Activated naive CD8-positive, alpha-beta T cell treated with anti-CD3 and anti-CD28 coated beads, Interleukin-2, amount 10 ng/mL, durations not matched to agents 7 days and 5 days (primary cell): Measurements from ENCODE around the gene TNFRSF21. TPM values are rescaled to one million over a fixed set of nuclear protein-coding genes. Genes with fewer than 3 reads are reported as not detected.
"Not testable (repeated sequence)": the region's sequence is repeated elsewhere in the genome, so short reads cannot be mapped to it uniquely, and the experiment has no call there.

Experiments
- ATAC-seq: fragments of 150-1000 bp; cut with Tn5 transposase; one replicate; pipeline ENCODE4 v1.10.0; 2021; ENCODE audit warnings: low read depth, moderate library complexity
- POLR2A ChIA-PET: fragments of 350-600 bp; sonication (Branson Sonifier 250); formaldehyde crosslinking; loops from one replicate; lab custom pipeline; 2021; ENCODE audit warnings: antibody characterized with exemption; lab: Charles Lee
- DNase-seq: peaks from one replicate; pipeline ENCODE4 v3.0.0; 2021
- H3K27ac Mint-ChIP-seq: one replicate; pipeline ENCODE4 v1.8.0; 2022; ENCODE audit warnings: mild to moderate bottlenecking, mixed read lengths
- H3K27me3 Mint-ChIP-seq: one replicate; pipeline ENCODE4 v1.8.0; 2022; ENCODE audit warnings: mild to moderate bottlenecking, moderate library complexity, mixed read lengths
- H3K36me3 Mint-ChIP-seq: one replicate; pipeline ENCODE4 v1.8.0; 2021; ENCODE audit warnings: mild to moderate bottlenecking, mixed read lengths
- H3K4me1 Mint-ChIP-seq: one replicate; pipeline ENCODE4 v1.8.0; 2021; ENCODE audit warnings: mixed read lengths
- H3K4me3 Mint-ChIP-seq: one replicate; pipeline ENCODE4 v1.8.0; 2022; ENCODE audit warnings: mild to moderate bottlenecking, moderate library complexity, mixed read lengths
- H3K9me3 Mint-ChIP-seq: one replicate; pipeline ENCODE4 v1.8.0; 2021; ENCODE audit warnings: mixed read lengths
- total RNA-seq, 2 experiments: library from RNA; stranded (reverse); gene quantifications; one replicate each; pipeline ENCODE4 v1.2.3, GENCODE V29; 2021

The TNFRSF21 gene
- total RNA-seq, 2 experiments from 2014 or later: 0.62 to 0.83 TPM

- POLR2A ChIA-PET, H3K4me3 Mint-ChIP-seq, H3K27ac Mint-ChIP-seq, H3K9me3 Mint-ChIP-seq, H3K4me1 Mint-ChIP-seq, ATAC-seq, H3K36me3 Mint-ChIP-seq, DNase-seq: not testable (repeated sequence)
- H3K27me3 Mint-ChIP-seq: peaks cover 40% of the 10 kb centered on the region
These were observed 5.5 kb upstream of the TNFRSF21 start for GRCh38 chr6:47315181-47315580.

GRCh38 chr6:47310131-47310480, 401 bp upstream of the TNFRSF21 start:
- no peak overlapping the region for H3K27ac Mint-ChIP-seq
- H3K4me1 Mint-ChIP-seq: peaks cover 8% of the 10 kb centered on the region
- POLR2A ChIA-PET: no interaction called here
- H3K27me3 Mint-ChIP-seq: peaks cover 54% of the 10 kb centered on the region
- no peaks in the 10 kb centered on the region for H3K9me3 Mint-ChIP-seq
- H3K4me3 Mint-ChIP-seq: peak overlapping the region; percentile 74
- DNase-seq: no peak
- ATAC-seq: peak; percentile 3
- H3K36me3 Mint-ChIP-seq: no peaks in the 10 kb centered on the region

- Mint-ChIP-seq H3K27ac (no peak overlapping the region), H3K4me3 (peak overlapping the region; percentile 53), H3K27me3 (peaks cover 50% of the 10 kb centered on the region), H3K36me3 (no peaks in the 10 kb centered on the region), H3K9me3 (no peaks in the 10 kb centered on the region), H3K4me1 (peaks cover 8% of the 10 kb centered on the region)
- ATAC-seq: no peak
- POLR2A ChIA-PET: interaction anchor here (1.1 kb wide), 1 partner anchor 211 kb away, joined by 3 read pairs; no protein-coding TSS in a partner anchor
- no peak for DNase-seq
These were observed 984 bp downstream of the TNFRSF21 start for GRCh38 chr6:47308552-47309290.

GRCh38 chr6:47308198-47308517, 1.5 kb downstream of the TNFRSF21 start:
- no peaks in the 10 kb centered on the region for H3K36me3 Mint-ChIP-seq
- no peak overlapping the region for H3K27ac Mint-ChIP-seq
- H3K9me3 Mint-ChIP-seq: no peaks in the 10 kb centered on the region
- ATAC-seq (no peak), DNase-seq (no peak)
- peaks cover 48% of the 10 kb centered on the region for H3K27me3 Mint-ChIP-seq
- POLR2A ChIA-PET: interaction anchor here (1.1 kb wide), 1 partner anchor 211 kb away, joined by 3 read pairs; no protein-coding TSS in a partner anchor
- H3K4me3 Mint-ChIP-seq: peak overlapping the region; percentile 53
- H3K4me1 Mint-ChIP-seq: peaks cover 8% of the 10 kb centered on the region

- Mint-ChIP-seq H3K4me1 (peaks cover 8% of the 10 kb centered on the region), H3K36me3 (no peaks in the 10 kb centered on the region), H3K27me3 (peaks cover 46% of the 10 kb centered on the region), H3K27ac (no peak overlapping the region), H3K9me3 (no peaks in the 10 kb centered on the region), H3K4me3 (no peak overlapping the region)
- ATAC-seq (no peak), DNase-seq (no peak)
- POLR2A ChIA-PET: no interaction called here
These were observed 2.1 kb downstream of the TNFRSF21 start for GRCh38 chr6:47307362-47308197.

GRCh38 chr6:47306887-47307286, 2.8 kb downstream of the TNFRSF21 start:
- Mint-ChIP-seq H3K36me3 (no peaks in the 10 kb centered on the region), H3K27ac (no peak overlapping the region), H3K4me3 (no peak overlapping the region), H3K4me1 (peaks cover 14% of the 10 kb centered on the region), H3K9me3 (no peaks in the 10 kb centered on the region), H3K27me3 (peaks cover 48% of the 10 kb centered on the region)
- POLR2A ChIA-PET: no interaction called here
- ATAC-seq: no peak
- DNase-seq: no peak

- Mint-ChIP-seq H3K27me3 (peaks cover 33% of the 10 kb centered on the region), H3K36me3 (no peaks in the 10 kb centered on the region), H3K9me3 (no peaks in the 10 kb centered on the region), H3K27ac (no peak overlapping the region), H3K4me3 (no peak overlapping the region), H3K4me1 (peaks cover 11% of the 10 kb centered on the region)
- DNase-seq (no peak), ATAC-seq (no peak)
- POLR2A ChIA-PET: no interaction called here
These were observed 5.8 kb downstream of the TNFRSF21 start for GRCh38 chr6:47303861-47304260.

- H3K36me3 Mint-ChIP-seq: no peaks in the 10 kb centered on the region
- H3K27me3 Mint-ChIP-seq: peaks cover 30% of the 10 kb centered on the region
- ATAC-seq (no peak), DNase-seq (no peak)
- no peak overlapping the region for H3K4me3 Mint-ChIP-seq
- H3K4me1 Mint-ChIP-seq: peaks cover 8% of the 10 kb centered on the region
- H3K9me3 Mint-ChIP-seq: no peaks in the 10 kb centered on the region
- H3K27ac Mint-ChIP-seq: no peak overlapping the region
- POLR2A ChIA-PET: no interaction called here
These were observed 6.4 kb downstream of the TNFRSF21 start for GRCh38 chr6:47303342-47303741.

GRCh38 chr6:47302043-47302442, 7.7 kb downstream of the TNFRSF21 start:
- POLR2A ChIA-PET: no interaction called here
- no peak for ATAC-seq

GRCh38 chr6:47301441-47301840, 8.3 kb downstream of the TNFRSF21 start:
- ATAC-seq: no peak
- H3K27ac Mint-ChIP-seq: no peak overlapping the region

More at GRCh38 chr6:47302043-47302442, 7.7 kb downstream of the TNFRSF21 start:
- Mint-ChIP-seq H3K27ac (no peak overlapping the region), H3K9me3 (no peaks in the 10 kb centered on the region), H3K36me3 (no peaks in the 10 kb centered on the region), H3K4me1 (peaks cover 7% of the 10 kb centered on the region), H3K4me3 (no peak overlapping the region), H3K27me3 (peaks cover 20% of the 10 kb centered on the region)
- no peak for DNase-seq

GRCh38 chr6:47300417-47300816, 9.3 kb downstream of the TNFRSF21 start:
- ATAC-seq: no peak
- no peaks in the 10 kb centered on the region for H3K36me3 Mint-ChIP-seq
- peaks cover 9% of the 10 kb centered on the region for H3K27me3 Mint-ChIP-seq
- POLR2A ChIA-PET: no interaction called here
- no peaks in the 10 kb centered on the region for H3K9me3 Mint-ChIP-seq
- H3K4me1 Mint-ChIP-seq: peaks cover 7% of the 10 kb centered on the region
- no peak overlapping the region for H3K4me3 Mint-ChIP-seq
- no peak overlapping the region for H3K27ac Mint-ChIP-seq
- DNase-seq: no peak

More at GRCh38 chr6:47301441-47301840, 8.3 kb downstream of the TNFRSF21 start:
- DNase-seq: no peak
- Mint-ChIP-seq H3K4me3 (no peak overlapping the region), H3K36me3 (no peaks in the 10 kb centered on the region), H3K9me3 (no peaks in the 10 kb centered on the region), H3K27me3 (peaks cover 16% of the 10 kb centered on the region), H3K4me1 (peaks cover 7% of the 10 kb centered on the region)
- POLR2A ChIA-PET: no interaction called here

- H3K4me1 Mint-ChIP-seq: peaks cover 7% of the 10 kb centered on the region
- H3K27ac Mint-ChIP-seq: no peak overlapping the region
- H3K36me3 Mint-ChIP-seq: no peaks in the 10 kb centered on the region
- no peak for DNase-seq
- H3K9me3 Mint-ChIP-seq: no peaks in the 10 kb centered on the region
- no peak overlapping the region for H3K4me3 Mint-ChIP-seq
- no peak for ATAC-seq
- peaks cover 9% of the 10 kb centered on the region for H3K27me3 Mint-ChIP-seq
- POLR2A ChIA-PET: no interaction called here
These were observed 9.7 kb downstream of the TNFRSF21 start for GRCh38 chr6:47299965-47300364.

- POLR2A ChIA-PET: no interaction called here
These were observed 11.2 kb downstream of the TNFRSF21 start for GRCh38 chr6:47298475-47298874.

GRCh38 chr6:47294990-47295389, 14.7 kb downstream of the TNFRSF21 start:
- H3K4me3 Mint-ChIP-seq: no peak overlapping the region
- H3K27me3 Mint-ChIP-seq: no peaks in the 10 kb centered on the region
- ATAC-seq: no peak
- no peak overlapping the region for H3K27ac Mint-ChIP-seq
- H3K9me3 Mint-ChIP-seq: peaks cover 3% of the 10 kb centered on the region
- POLR2A ChIA-PET: no interaction called here
- no peak for DNase-seq
- H3K36me3 Mint-ChIP-seq: no peaks in the 10 kb centered on the region
- no peaks in the 10 kb centered on the region for H3K4me1 Mint-ChIP-seq

More at GRCh38 chr6:47298475-47298874, 11.2 kb downstream of the TNFRSF21 start:
- Mint-ChIP-seq H3K27ac (no peak overlapping the region), H3K27me3 (peaks cover 9% of the 10 kb centered on the region), H3K4me1 (peaks cover 7% of the 10 kb centered on the region), H3K36me3 (no peaks in the 10 kb centered on the region), H3K9me3 (no peaks in the 10 kb centered on the region), H3K4me3 (no peak overlapping the region)
- DNase-seq (no peak), ATAC-seq (no peak)
